DND-41 (cell line): ENCODE results near the gene CALY.

Source experiments
- ATAC-seq: fragments of 200-7000 bp; cut with Tn5 transposase; 3 replicates; pipeline ENCODE4 v1.9.1; 2021; ENCODE audit warnings: low read depth; ENCODE audit not compliant: insufficient read depth
- DNase-seq: peaks from one replicate; pipeline ENCODE4 v3.0.0-alpha.2; 2020
- H2AFZ ChIP-seq: 2 replicates; pipeline ENCODE4 v1.6.0; 2012; ENCODE audit warnings: low read depth, low read length
- H3K27ac ChIP-seq: 2 replicates; pipeline ENCODE4 v1.5.1; 2012; ENCODE audit warnings: low read length, inconsistent platforms
- H3K27me3 ChIP-seq: fragments of 200-600 bp; sonication (generic); 2 replicates; pipeline ENCODE4 v1.6.0; 2012; ENCODE audit warnings: low read length, mild to moderate bottlenecking, inconsistent platforms; ENCODE audit not compliant: insufficient read depth, poor library complexity
- H3K36me3 ChIP-seq: 2 replicates; pipeline ENCODE4 v1.5.1; 2012; ENCODE audit warnings: low read length, inconsistent platforms; ENCODE audit not compliant: insufficient read depth
- H3K4me1 ChIP-seq: 2 replicates; pipeline ENCODE4 v1.5.1; 2012; ENCODE audit warnings: mild to moderate bottlenecking, low read length; ENCODE audit not compliant: insufficient read depth
- H3K4me2 ChIP-seq: 2 replicates; pipeline ENCODE4 v1.6.0; 2012; ENCODE audit warnings: mild to moderate bottlenecking, moderate library complexity, low read length, inconsistent platforms; ENCODE audit not compliant: insufficient read depth
- H3K4me3 ChIP-seq, 2 experiments: fragments of 200-600 bp in 1 of 2; shearing (Covaris generic) in 1 of 2; 2 replicates each; pipeline ENCODE4 v1.5.1; 2012 to 2016; ENCODE audit warnings: inconsistent platforms in 2 of 2, low read length in 2 of 2, mild to moderate bottlenecking in 2 of 2, low read depth in 1 of 2, moderate library complexity in 1 of 2
- H3K79me2 ChIP-seq: 2 replicates; pipeline ENCODE4 v1.6.0; 2012; ENCODE audit warnings: low read length, inconsistent platforms; ENCODE audit not compliant: insufficient read depth
- H3K9ac ChIP-seq: 2 replicates; pipeline ENCODE4 v1.6.0; 2012; ENCODE audit warnings: low read depth, mild to moderate bottlenecking, inconsistent platforms, low read length, moderate library complexity
- H3K9me3 ChIP-seq: 2 replicates; pipeline ENCODE4 v1.5.1; 2012; ENCODE audit warnings: low read length, moderate library complexity, mild to moderate bottlenecking, inconsistent platforms; ENCODE audit not compliant: insufficient read depth, severe bottlenecking
- H4K20me1 ChIP-seq: 2 replicates; pipeline ENCODE4 v1.6.0; 2012; ENCODE audit warnings: low read length; ENCODE audit not compliant: insufficient read depth
- EZH2 ChIP-seq: IDR thresholded peaks from 3 replicates; pipeline ENCODE4 v1.6.1; 2012; ENCODE audit warnings: borderline replicate concordance, low read depth, mild to moderate bottlenecking, moderate library complexity, low read length, inconsistent platforms; ENCODE audit not compliant: severe bottlenecking
- TF ChIP-seq, protein P1 (sequence below): IDR thresholded peaks from 2 replicates; pipeline ENCODE4 v1.5.1; 2012; ENCODE audit warnings: borderline replicate concordance, low read length, moderate library complexity, mild to moderate bottlenecking; ENCODE audit not compliant: poor library complexity, severe bottlenecking; ENCODE audit errors: extremely low read depth

The CALY gene

GRCh38 chr10:133327651-133328357 is 8.9 kb downstream of the CALY start:
- no peak overlapping the region for H3K4me2 ChIP-seq
- no peaks in the 10 kb centered on the region for H3K9me3 ChIP-seq
- DNase-seq (no peak), ATAC-seq (no peak)
- peaks cover 8% of the 10 kb centered on the region for H3K27me3 ChIP-seq
- TF ChIP-seq, protein P1, sequence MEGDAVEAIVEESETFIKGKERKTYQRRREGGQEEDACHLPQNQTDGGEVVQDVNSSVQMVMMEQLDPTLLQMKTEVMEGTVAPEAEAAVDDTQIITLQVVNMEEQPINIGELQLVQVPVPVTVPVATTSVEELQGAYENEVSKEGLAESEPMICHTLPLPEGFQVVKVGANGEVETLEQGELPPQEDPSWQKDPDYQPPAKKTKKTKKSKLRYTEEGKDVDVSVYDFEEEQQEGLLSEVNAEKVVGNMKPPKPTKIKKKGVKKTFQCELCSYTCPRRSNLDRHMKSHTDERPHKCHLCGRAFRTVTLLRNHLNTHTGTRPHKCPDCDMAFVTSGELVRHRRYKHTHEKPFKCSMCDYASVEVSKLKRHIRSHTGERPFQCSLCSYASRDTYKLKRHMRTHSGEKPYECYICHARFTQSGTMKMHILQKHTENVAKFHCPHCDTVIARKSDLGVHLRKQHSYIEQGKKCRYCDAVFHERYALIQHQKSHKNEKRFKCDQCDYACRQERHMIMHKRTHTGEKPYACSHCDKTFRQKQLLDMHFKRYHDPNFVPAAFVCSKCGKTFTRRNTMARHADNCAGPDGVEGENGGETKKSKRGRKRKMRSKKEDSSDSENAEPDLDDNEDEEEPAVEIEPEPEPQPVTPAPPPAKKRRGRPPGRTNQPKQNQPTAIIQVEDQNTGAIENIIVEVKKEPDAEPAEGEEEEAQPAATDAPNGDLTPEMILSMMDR: no peak
- no peak for TF ChIP-seq EZH2
- H3K27ac ChIP-seq: no peak overlapping the region
- no peaks in the 10 kb centered on the region for H4K20me1 ChIP-seq
- H2AFZ ChIP-seq: no peak overlapping the region
- H3K36me3 ChIP-seq: no peaks in the 10 kb centered on the region
- no peaks in the 10 kb centered on the region for H3K79me2 ChIP-seq
- no peak overlapping the region for H3K4me3 ChIP-seq
- H3K9ac ChIP-seq: no peak overlapping the region
- H3K4me1 ChIP-seq: peaks cover 13% of the 10 kb centered on the region

- Histone ChIP-seq H3K27ac (no peak overlapping the region), H3K4me2 (no peak overlapping the region), H2AFZ (no peak overlapping the region), H3K27me3 (peaks cover 6% of the 10 kb centered on the region), H3K36me3 (no peaks in the 10 kb centered on the region), H3K4me1 (peaks cover 13% of the 10 kb centered on the region), H4K20me1 (no peaks in the 10 kb centered on the region), H3K79me2 (no peaks in the 10 kb centered on the region), H3K9ac (no peak overlapping the region), H3K9me3 (no peaks in the 10 kb centered on the region), H3K4me3 (no peak overlapping the region)
- no peak for TF ChIP-seq EZH2
- no peak for ATAC-seq
- no peak for DNase-seq
Measured at GRCh38 chr10:133326745-133327650, 9.7 kb downstream of the CALY start.

DNA sequence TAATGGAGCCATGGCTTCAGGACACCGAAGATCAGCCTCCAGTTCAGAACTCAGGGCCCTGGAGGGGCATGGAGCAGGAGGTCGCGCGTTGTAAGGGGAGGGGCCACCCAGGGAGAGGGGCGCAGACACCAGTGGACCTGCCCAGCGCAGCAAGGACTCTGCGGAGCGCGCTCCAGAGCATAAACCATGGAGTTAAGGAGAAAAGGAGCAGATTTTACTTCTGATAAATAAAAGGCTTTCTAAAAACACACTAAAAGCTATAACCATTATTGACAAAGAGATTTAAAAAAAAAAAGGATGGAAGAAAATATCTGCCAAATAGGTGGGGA is 10.5 kb downstream of the CALY start:
- ATAC-seq (no peak), DNase-seq (no peak)
- TF ChIP-seq, protein P1: no peak
- no peak for TF ChIP-seq EZH2
- Histone ChIP-seq H3K36me3 (no peaks in the 10 kb centered on the region), H3K27ac (no peak overlapping the region), H3K79me2 (no peaks in the 10 kb centered on the region), H2AFZ (no peak overlapping the region), H3K9me3 (no peaks in the 10 kb centered on the region), H3K4me2 (no peak overlapping the region), H3K4me1 (peaks cover 13% of the 10 kb centered on the region), H3K27me3 (peaks cover 3% of the 10 kb centered on the region), H3K9ac (no peak overlapping the region), H4K20me1 (no peaks in the 10 kb centered on the region), H3K4me3 (no peak overlapping the region)
